Measurements from ENCODE around the gene CEP41.

The CEP41 gene

GRCh38 chr7:130401578-130401977, 39.2 kb downstream of the CEP41 start:
- Histone ChIP-seq H3K27me3 (ENCODE audit: insufficient read depth, low read length) (no peaks in the 10 kb centered on the region), H4K20me1 (ENCODE audit: insufficient read depth, low read length) (no peaks in the 10 kb centered on the region), H3K4me2 (ENCODE audit: low read length) (no peak overlapping the region), H3K9me3 (ENCODE audit: low read length) (no peaks in the 10 kb centered on the region), H3K9ac (ENCODE audit: low read length) (no peak overlapping the region), H3K79me2 (ENCODE audit: insufficient read depth, low read length) (no peaks in the 10 kb centered on the region), H3K4me3 (ENCODE audit: low read depth, low read length, poor library complexity, severe bottlenecking) (no peak overlapping the region), H3K27ac (ENCODE audit: low read depth, low read length, poor library complexity, severe bottlenecking) (no peak overlapping the region), H3K4me1 (ENCODE audit: insufficient read depth, low read length, severe bottlenecking) (peaks cover 10% of the 10 kb centered on the region), H2AFZ (ENCODE audit: low read length) (no peak overlapping the region), H3F3A (ENCODE audit: insufficient read depth, low read length) (no peaks in the 10 kb centered on the region), H3K9me2 (ENCODE audit: low read depth, low read length) (no peaks in the 10 kb centered on the region), H3K36me3 (ENCODE audit: insufficient read depth, low read length) (peaks cover 29% of the 10 kb centered on the region; the same call in 1 of the 2 replicates)
- no peak for TF ChIP-seq CTCF (IDR thresholded peaks at IDR 0.05; ENCODE audit: low read length)
- no peak for TF ChIP-seq EZH2 (IDR thresholded peaks at IDR 0.05; ENCODE audit: borderline replicate concordance, low read length)

GRCh38 chr7:130401101-130401500, 39.7 kb downstream of the CEP41 start:
- Histone ChIP-seq H3K4me3 (ENCODE audit: low read depth, low read length, poor library complexity, severe bottlenecking) (no peak overlapping the region), H3K9ac (ENCODE audit: low read length) (no peak overlapping the region), H3K4me1 (ENCODE audit: insufficient read depth, low read length, severe bottlenecking) (peaks cover 10% of the 10 kb centered on the region), H3K9me2 (ENCODE audit: low read depth, low read length) (no peaks in the 10 kb centered on the region), H3K9me3 (ENCODE audit: low read length) (no peaks in the 10 kb centered on the region), H3K79me2 (ENCODE audit: insufficient read depth, low read length) (no peaks in the 10 kb centered on the region), H3K27ac (ENCODE audit: low read depth, low read length, poor library complexity, severe bottlenecking) (no peak overlapping the region), H3K4me2 (ENCODE audit: low read length) (no peak overlapping the region), H2AFZ (ENCODE audit: low read length) (no peak overlapping the region), H3F3A (ENCODE audit: insufficient read depth, low read length) (no peaks in the 10 kb centered on the region), H3K27me3 (ENCODE audit: insufficient read depth, low read length) (no peaks in the 10 kb centered on the region), H3K36me3 (ENCODE audit: insufficient read depth, low read length) (peaks cover 29% of the 10 kb centered on the region; the same call in 1 of the 2 replicates), H4K20me1 (ENCODE audit: insufficient read depth, low read length) (no peaks in the 10 kb centered on the region)
- TF ChIP-seq EZH2 (IDR thresholded peaks at IDR 0.05; ENCODE audit: borderline replicate concordance, low read length), result no peak
- no peak for TF ChIP-seq CTCF (IDR thresholded peaks at IDR 0.05; ENCODE audit: low read length)

- no peak for TF ChIP-seq CTCF (IDR thresholded peaks at IDR 0.05; ENCODE audit: low read length)
- no peak for TF ChIP-seq EZH2 (IDR thresholded peaks at IDR 0.05; ENCODE audit: borderline replicate concordance, low read length)
- Histone ChIP-seq H3K4me1 (ENCODE audit: insufficient read depth, low read length, severe bottlenecking) (peaks cover 10% of the 10 kb centered on the region), H2AFZ (ENCODE audit: low read length) (no peak overlapping the region), H3K4me2 (ENCODE audit: low read length) (no peak overlapping the region), H4K20me1 (ENCODE audit: insufficient read depth, low read length) (no peaks in the 10 kb centered on the region), H3K4me3 (ENCODE audit: low read depth, low read length, poor library complexity, severe bottlenecking) (no peak overlapping the region), H3K9ac (ENCODE audit: low read length) (no peak overlapping the region), H3K79me2 (ENCODE audit: insufficient read depth, low read length) (no peaks in the 10 kb centered on the region), H3K9me3 (ENCODE audit: low read length) (no peaks in the 10 kb centered on the region), H3K9me2 (ENCODE audit: low read depth, low read length) (no peaks in the 10 kb centered on the region), H3F3A (ENCODE audit: insufficient read depth, low read length) (no peaks in the 10 kb centered on the region), H3K27ac (ENCODE audit: low read depth, low read length, poor library complexity, severe bottlenecking) (no peak overlapping the region), H3K27me3 (ENCODE audit: insufficient read depth, low read length) (no peaks in the 10 kb centered on the region), H3K36me3 (ENCODE audit: insufficient read depth, low read length) (peaks cover 29% of the 10 kb centered on the region; the same call in 1 of the 2 replicates)
These were observed 40.7 kb downstream of the CEP41 start for GRCh38 chr7:130400120-130400572.

Measured in OCI-LY1 (cell line).